Measurements from ENCODE around the gene RAD51B. TPM values are rescaled to one million over a fixed set of nuclear protein-coding genes. Genes with fewer than 3 reads are reported as not detected.

RAD51B gene
- total and polyA plus RNA-seq, 2 experiments from 2014 or later, result 10.1 to 18.0 TPM

DNA sequence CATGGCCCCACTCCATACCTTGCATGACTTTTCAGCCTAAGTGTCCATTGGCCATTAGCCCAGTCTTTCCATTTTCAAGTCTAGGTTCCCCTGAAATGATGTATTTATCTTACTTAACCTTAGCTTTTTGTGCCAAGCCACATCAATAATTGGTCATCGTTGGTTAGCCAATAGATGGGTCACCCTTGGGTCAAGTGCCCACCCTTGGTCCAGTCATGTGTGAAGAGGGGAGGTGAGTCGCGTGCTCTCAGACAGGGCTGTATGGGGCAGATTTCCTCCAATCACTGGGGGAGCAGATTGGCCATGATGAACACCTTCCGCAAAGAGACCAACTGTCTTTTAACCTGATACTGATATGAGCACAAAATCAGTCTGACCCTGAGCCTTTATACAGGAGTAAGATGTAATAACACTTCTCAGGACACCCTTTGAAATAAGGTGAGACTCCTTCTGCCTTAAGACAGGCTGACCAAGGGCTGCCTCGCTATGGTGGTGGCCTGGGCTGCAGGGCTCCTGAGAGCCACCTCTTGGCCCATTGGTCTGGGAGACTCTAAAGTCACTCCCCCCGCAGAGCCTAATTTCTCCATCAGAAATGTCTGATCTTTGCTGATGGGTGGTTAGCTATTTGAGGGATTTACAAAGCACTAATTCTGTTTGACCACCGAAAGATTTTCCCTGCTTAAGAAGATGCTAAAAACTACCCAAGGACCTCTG lies 830.1 kb downstream of the RAD51B start:
- TF ChIP-seq EZH2phosphoT487 (IDR thresholded peaks at IDR 0.05; ENCODE audit: low read depth, severe bottlenecking, unreplicated experiment) (no peak), EZH2 (IDR thresholded peaks at IDR 0.05; ENCODE audit: borderline replicate concordance) (no peak)
- TF ChIP-seq, protein P1, sequence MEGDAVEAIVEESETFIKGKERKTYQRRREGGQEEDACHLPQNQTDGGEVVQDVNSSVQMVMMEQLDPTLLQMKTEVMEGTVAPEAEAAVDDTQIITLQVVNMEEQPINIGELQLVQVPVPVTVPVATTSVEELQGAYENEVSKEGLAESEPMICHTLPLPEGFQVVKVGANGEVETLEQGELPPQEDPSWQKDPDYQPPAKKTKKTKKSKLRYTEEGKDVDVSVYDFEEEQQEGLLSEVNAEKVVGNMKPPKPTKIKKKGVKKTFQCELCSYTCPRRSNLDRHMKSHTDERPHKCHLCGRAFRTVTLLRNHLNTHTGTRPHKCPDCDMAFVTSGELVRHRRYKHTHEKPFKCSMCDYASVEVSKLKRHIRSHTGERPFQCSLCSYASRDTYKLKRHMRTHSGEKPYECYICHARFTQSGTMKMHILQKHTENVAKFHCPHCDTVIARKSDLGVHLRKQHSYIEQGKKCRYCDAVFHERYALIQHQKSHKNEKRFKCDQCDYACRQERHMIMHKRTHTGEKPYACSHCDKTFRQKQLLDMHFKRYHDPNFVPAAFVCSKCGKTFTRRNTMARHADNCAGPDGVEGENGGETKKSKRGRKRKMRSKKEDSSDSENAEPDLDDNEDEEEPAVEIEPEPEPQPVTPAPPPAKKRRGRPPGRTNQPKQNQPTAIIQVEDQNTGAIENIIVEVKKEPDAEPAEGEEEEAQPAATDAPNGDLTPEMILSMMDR (IDR thresholded peaks at IDR 0.05; ENCODE audit: poor library complexity), result no peak
- Histone ChIP-seq H3K4me1 (ENCODE audit: insufficient read depth) (peaks cover 30% of the 10 kb centered on the region), H3K27me3 (no peaks in the 10 kb centered on the region), H3K4me3 (no peak overlapping the region), H3K9me2 (replicated peaks; ENCODE audit: insufficient read depth) (no peaks in the 10 kb centered on the region), H3K27ac (peak overlapping the region; percentile 84), H3K4me2 (no peak overlapping the region), H4K20me1 (ENCODE audit: insufficient read depth, poor library complexity, severe bottlenecking) (no peaks in the 10 kb centered on the region), H2AFZ (no peak overlapping the region), H3K9me3 (ENCODE audit: low read depth) (no peaks in the 10 kb centered on the region), H3K36me3 (replicated peaks; ENCODE audit: insufficient read depth, low read depth) (no peaks in the 10 kb centered on the region), H3K79me2 (no peaks in the 10 kb centered on the region)
- 87% methylated on average over 7 of the region's 7 CpGs for WGBS (ENCODE audit: low lambda C conversion rate, missing lambda C conversion rate)
- DNase-seq (ENCODE audit: low spot score), result no peak

DNA sequence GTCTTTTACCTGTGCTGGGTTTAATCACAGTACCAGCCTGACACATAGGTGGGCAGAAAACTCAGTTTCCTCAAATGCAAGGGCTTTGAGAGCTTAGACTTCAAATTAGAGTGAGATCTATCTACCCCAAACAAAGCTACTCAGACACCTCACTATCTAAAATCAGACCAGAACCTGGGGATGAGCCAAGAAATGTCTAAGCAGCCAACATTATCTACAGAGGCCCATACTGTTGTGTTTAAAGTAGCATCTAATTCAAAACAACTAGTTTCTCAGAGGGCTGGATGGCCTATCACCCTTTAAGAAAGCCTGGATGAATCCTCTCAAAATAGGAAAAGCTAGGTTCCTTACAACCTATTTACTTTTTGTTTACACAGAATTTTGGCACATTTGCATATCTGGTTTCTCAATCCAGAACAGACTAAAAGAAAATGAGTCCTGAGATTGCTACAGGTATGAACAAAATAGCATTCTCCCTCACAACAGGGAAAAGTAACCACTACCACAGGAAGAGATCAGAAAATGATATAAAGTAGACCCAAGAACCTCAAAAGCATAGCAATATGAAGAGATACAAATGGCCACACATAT lies 830.9 kb downstream of the RAD51B start:
- H3K4me2 ChIP-seq, result no peak overlapping the region

DNA sequence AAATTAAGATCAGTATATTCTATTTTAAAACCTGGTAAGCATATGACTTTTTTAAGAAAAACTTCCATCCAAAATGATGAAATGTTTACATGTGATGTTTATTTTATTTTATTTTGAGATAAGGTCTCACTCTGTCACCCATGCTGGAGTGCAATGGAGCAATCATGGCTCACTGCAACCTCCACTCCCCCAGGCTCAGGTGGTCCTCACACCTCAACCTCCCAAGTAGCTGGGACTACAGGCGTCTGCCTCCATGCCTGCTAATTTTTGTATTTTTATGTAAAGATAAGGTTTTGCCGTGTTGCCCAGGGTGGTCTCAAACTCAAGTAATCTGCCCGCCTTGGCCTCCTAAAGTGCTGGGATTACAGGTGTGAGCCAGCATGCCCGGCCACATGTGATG lies 831.5 kb downstream of the RAD51B start:
- peaks cover 45% of the 10 kb centered on the region for H3K4me1 ChIP-seq (ENCODE audit: insufficient read depth)
- H3K9me2 ChIP-seq (replicated peaks; ENCODE audit: insufficient read depth), result no peaks in the 10 kb centered on the region
- no peak overlapping the region for H2AFZ ChIP-seq
- no peak overlapping the region for H3K4me2 ChIP-seq
- H3K27me3 ChIP-seq, result no peaks in the 10 kb centered on the region
- peak overlapping the region; percentile 84 for H3K27ac ChIP-seq
- H3K4me3 ChIP-seq, result no peak overlapping the region
- 80% methylated on average over 4 of the region's 4 CpGs for WGBS (ENCODE audit: low lambda C conversion rate, missing lambda C conversion rate)
- H3K79me2 ChIP-seq, result no peaks in the 10 kb centered on the region
- TF ChIP-seq EZH2phosphoT487 (IDR thresholded peaks at IDR 0.05; ENCODE audit: low read depth, severe bottlenecking, unreplicated experiment) (no peak), EZH2 (IDR thresholded peaks at IDR 0.05; ENCODE audit: borderline replicate concordance) (no peak)
- TF ChIP-seq, protein P1 (IDR thresholded peaks at IDR 0.05; ENCODE audit: poor library complexity), result no peak
- no peaks in the 10 kb centered on the region for H3K36me3 ChIP-seq (replicated peaks; ENCODE audit: insufficient read depth, low read depth)
- no peaks in the 10 kb centered on the region for H4K20me1 ChIP-seq (ENCODE audit: insufficient read depth, poor library complexity, severe bottlenecking)
- no peaks in the 10 kb centered on the region for H3K9me3 ChIP-seq (ENCODE audit: low read depth)
- DNase-seq (ENCODE audit: low spot score), result no peak

More for the DNA sequence above, 830.9 kb downstream of the RAD51B start:
- Histone ChIP-seq H3K27me3 (no peaks in the 10 kb centered on the region), H2AFZ (no peak overlapping the region), H3K79me2 (no peaks in the 10 kb centered on the region), H4K20me1 (ENCODE audit: insufficient read depth, poor library complexity, severe bottlenecking) (no peaks in the 10 kb centered on the region), H3K9me3 (ENCODE audit: low read depth) (no peaks in the 10 kb centered on the region), H3K4me1 (ENCODE audit: insufficient read depth) (peaks cover 39% of the 10 kb centered on the region), H3K9me2 (replicated peaks; ENCODE audit: insufficient read depth) (no peaks in the 10 kb centered on the region), H3K36me3 (replicated peaks; ENCODE audit: insufficient read depth, low read depth) (no peaks in the 10 kb centered on the region), H3K4me3 (no peak overlapping the region), H3K27ac (peak overlapping the region; percentile 84)
- TF ChIP-seq EZH2phosphoT487 (IDR thresholded peaks at IDR 0.05; ENCODE audit: low read depth, severe bottlenecking, unreplicated experiment), result no peak
- TF ChIP-seq EZH2 (IDR thresholded peaks at IDR 0.05; ENCODE audit: borderline replicate concordance), result no peak
- TF ChIP-seq, protein P1 (IDR thresholded peaks at IDR 0.05; ENCODE audit: poor library complexity), result no peak
- no peak for DNase-seq (ENCODE audit: low spot score)

Measured in hepatocyte (in vitro differentiated cells).